ENCODE measurements around the gene ZC3H13.

The ZC3H13 gene

GRCh38 chr13:45934283-45934682 is 118.3 kb downstream of the ZC3H13 start:
- DNase-seq (ENCODE audit: low read depth, low spot score), result no peak
- ChIA-PET CTCF (no interaction called here), POLR2A (no interaction called here)
- H3K4me3 ChIP-seq (ENCODE audit: low read depth, low read length), result no peak overlapping the region
- TF ChIP-seq CTCF (IDR thresholded peaks at IDR 0.05; ENCODE audit: insufficient read depth, low read length, missing control alignments), result no peak

- CTCF ChIA-PET, result no interaction called here
- DNase-seq (ENCODE audit: low read depth, low spot score), result no peak
- H3K4me3 ChIP-seq (ENCODE audit: low read depth, low read length), result no peak overlapping the region
- POLR2A ChIA-PET, result no interaction called here
- TF ChIP-seq CTCF (IDR thresholded peaks at IDR 0.05; ENCODE audit: insufficient read depth, low read length, missing control alignments), result no peak
Observed at GRCh38 chr13:45933203-45933908, 119.2 kb downstream of the ZC3H13 start.

GRCh38 chr13:45932676-45933075 is 119.9 kb downstream of the ZC3H13 start:
- POLR2A ChIA-PET, result no interaction called here
- no peak for DNase-seq (ENCODE audit: low read depth, low spot score)
- no peak overlapping the region for H3K4me3 ChIP-seq (ENCODE audit: low read depth, low read length)
- CTCF ChIA-PET, result interaction anchor here (0.7 kb wide), 1 partner anchor 16 kb away, joined by 3 read pairs; no protein-coding TSS in a partner anchor
- no peak for TF ChIP-seq CTCF (IDR thresholded peaks at IDR 0.05; ENCODE audit: insufficient read depth, low read length, missing control alignments)

- POLR2A ChIA-PET, result no interaction called here
- DNase-seq (ENCODE audit: low read depth, low spot score), result no peak
- TF ChIP-seq CTCF (IDR thresholded peaks at IDR 0.05; ENCODE audit: insufficient read depth, low read length, missing control alignments), result no peak
- H3K4me3 ChIP-seq (ENCODE audit: low read depth, low read length), result no peak overlapping the region
- CTCF ChIA-PET, result interaction anchor here (0.7 kb wide), 1 partner anchor 17 kb away, joined by 3 read pairs; no protein-coding TSS in a partner anchor
Observed at GRCh38 chr13:45932172-45932571, 120.4 kb downstream of the ZC3H13 start.

GRCh38 chr13:45931211-45931610 is 121.3 kb downstream of the ZC3H13 start:
- POLR2A ChIA-PET, result no interaction called here
- no peak for DNase-seq (ENCODE audit: low read depth, low spot score)
- CTCF ChIA-PET, result no interaction called here
- H3K4me3 ChIP-seq (ENCODE audit: low read depth, low read length), result no peak overlapping the region
- TF ChIP-seq CTCF (IDR thresholded peaks at IDR 0.05; ENCODE audit: insufficient read depth, low read length, missing control alignments), result no peak

- no peak for TF ChIP-seq CTCF (IDR thresholded peaks at IDR 0.05; ENCODE audit: insufficient read depth, low read length, missing control alignments)
- CTCF ChIA-PET, result no interaction called here
- no peak overlapping the region for H3K4me3 ChIP-seq (ENCODE audit: low read depth, low read length)
- DNase-seq (ENCODE audit: low read depth, low spot score), result no peak
- POLR2A ChIA-PET, result no interaction called here
Observed at GRCh38 chr13:45930177-45930576, 122.4 kb downstream of the ZC3H13 start.
